T-helper 9 cell (primary cell): ENCODE measurements around the gene AMPD1.

Experiments
- DNase-seq: peaks from one replicate; pipeline ENCODE4 v3.0.0-alpha.2; 2020
- total RNA-seq, 2 donors: gene quantifications; one replicate each; lab custom pipeline; 2026; lab: John Stamatoyannopoulos, UW

Gene AMPD1
- 0 to 0.07 reads per million in 2 donors for total RNA-seq

- DNase-seq: no peak
Measured at GRCh38 chr1:114695430-114696058, at the start of gene AMPD1. Gene AMPD1 (minus strand): TSS chr1:114695546. CDS start chr1:114695471, 75 bp downstream.

- DNase-seq: no peak
Measured at GRCh38 chr1:114741963-114742746, 46.8 kb upstream of the AMPD1 start.

DNA sequence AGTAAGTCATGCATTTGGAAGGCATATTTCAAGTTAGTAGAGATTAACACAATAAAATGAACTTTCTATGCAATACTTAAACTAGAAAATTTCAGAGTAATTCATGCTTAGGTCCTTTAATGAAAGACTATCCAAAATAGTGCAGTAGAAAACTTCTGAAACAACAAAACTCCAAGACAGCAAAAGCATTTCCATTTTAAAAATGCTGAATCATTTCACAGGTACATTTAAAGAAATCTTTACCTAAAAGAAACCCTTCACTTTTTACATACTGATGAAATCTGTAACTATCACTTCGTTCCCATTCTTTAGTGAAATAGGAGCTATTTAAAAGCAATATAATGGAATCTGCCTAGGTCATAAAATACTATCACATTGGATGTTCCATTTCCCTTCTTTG, 45.0 kb upstream of the AMPD1 start:
- DNase-seq: no peak

DNA sequence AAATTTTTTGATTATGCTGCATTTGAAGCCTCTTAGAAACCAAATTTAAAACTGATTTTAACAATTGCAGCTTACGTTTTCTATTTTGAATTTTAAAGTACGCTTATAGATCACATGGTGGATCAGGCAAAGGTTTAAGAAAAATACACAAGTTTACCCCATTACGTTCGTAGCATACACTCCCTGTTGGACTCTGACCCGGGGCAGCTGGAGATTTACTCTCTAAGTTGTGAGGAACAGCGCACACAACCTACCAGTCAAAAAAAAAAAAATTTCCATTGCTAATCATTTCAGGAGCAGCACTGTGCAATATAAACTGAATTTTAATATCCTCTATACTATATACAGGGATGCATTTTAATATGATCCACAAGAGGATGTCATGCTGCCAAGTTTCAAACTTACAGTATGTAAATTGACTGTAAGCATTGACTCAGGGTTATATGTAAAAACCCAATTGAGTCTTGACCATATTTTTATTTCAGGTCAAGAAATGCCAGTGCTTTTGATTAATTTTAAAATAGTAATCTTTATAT, 42.0 kb upstream of the AMPD1 start:
- no peak for DNase-seq

DNA sequence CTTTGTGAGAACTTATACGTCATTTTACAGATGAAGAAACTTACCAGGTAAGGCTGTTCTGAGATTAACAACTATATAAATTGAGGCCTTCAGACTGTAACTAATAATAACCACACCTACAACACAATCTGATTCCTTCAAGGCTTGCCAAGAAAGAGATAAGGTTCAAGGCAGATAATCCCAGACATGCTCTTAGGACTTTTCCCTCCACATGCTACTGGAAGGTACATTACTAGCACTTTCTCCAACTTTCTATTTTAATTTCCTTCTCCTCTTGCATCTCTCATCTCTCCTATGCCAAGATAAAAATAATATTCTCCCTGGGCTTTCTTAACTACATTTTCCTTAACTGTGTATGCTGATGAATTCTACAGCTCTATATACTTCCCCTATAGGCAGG, 40.1 kb upstream of the AMPD1 start:
- DNase-seq: no peak

DNA sequence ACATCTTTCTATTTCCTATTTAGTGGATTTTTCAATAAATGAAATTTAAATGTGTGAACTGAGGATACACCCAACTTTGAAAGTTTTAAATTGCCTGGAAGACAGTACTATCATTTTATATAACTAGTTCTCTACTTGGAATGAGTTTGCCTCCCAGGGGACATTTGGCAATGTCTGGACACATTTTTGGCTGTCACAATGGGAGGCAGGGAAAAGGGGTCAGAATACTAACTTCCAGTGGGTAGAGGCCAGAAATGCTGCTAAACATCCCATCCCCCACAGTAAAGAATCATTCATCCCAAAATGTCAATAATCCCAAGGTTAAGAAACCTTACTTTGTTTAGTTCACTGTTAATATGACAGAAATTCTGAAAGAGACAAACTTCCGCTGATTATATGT, 34.4 kb upstream of the AMPD1 start:
- no peak for DNase-seq

DNA sequence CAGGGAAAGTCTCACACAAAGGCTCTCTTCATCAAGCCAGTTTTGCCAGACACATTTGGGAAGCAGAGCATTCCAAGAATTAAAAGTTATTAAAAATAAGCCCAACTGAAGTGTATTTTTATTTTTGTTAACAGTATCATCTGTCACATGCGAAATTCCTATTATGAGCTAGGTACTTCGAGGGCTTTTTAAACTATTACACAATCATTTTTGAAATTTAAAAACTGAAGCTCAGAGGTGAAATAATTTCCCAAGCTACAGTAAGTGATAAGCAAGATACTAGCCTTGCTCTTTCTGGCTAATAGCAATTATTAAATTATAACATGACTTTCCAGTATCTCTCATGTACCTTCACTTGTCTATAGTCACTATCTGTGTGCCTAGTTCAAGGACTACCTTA, 33.2 kb upstream of the AMPD1 start:
- no peak for DNase-seq

DNA sequence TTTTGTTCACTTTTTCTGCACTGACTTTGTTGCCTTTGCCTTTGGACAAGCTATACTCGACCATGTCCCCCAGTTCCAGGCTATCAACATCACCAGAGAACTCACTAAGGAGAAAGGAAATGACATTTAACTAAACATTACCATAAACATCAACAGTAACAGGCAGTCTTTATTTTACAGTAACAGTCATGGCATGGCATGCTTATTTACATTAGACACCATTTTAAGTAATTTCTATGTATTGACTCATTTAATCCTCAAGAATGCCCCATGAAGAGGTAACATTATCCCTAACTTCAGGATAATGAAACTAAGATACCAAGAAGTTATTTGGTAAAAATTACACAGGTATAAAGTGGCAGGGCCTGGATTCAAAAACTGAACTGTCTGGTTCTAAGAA, 29.9 kb upstream of the AMPD1 start:
- DNase-seq: no peak

- DNase-seq: no peak
Measured at GRCh38 chr1:114723915-114724314, 28.6 kb upstream of the AMPD1 start.

DNA sequence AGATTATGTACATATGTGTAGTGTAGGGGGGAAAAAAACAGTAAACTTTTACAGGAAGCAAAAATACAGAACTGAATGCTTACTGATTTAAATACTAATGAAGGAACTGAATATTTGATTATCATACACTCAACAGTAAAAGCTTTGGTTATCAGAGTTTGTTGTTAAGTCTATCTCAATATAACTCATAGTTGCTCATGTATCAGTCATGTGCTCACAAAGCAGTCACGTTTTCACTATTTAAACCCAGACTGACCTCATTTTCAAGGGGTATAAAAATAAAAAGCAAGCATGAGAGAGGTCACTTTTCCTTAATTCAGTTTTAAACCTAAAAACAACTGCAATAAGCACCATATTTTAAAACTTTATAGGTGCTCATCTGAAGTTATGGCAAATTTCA, 28.1 kb upstream of the AMPD1 start:
- no peak for DNase-seq

GRCh38 chr1:114720492-114720891, 25.1 kb upstream of the AMPD1 start:
- DNase-seq: no peak

- no peak for DNase-seq
Measured at GRCh38 chr1:114719424-114719787, 24.1 kb upstream of the AMPD1 start.

- no peak for DNase-seq
Measured at GRCh38 chr1:114718661-114719423, 23.5 kb upstream of the AMPD1 start.

- peak; percentile 96 for DNase-seq
Measured at GRCh38 chr1:114716304-114717170, 21.2 kb upstream of the AMPD1 start, which contains the start of gene NRAS. Gene NRAS (minus strand): TSS chr1:114716771. CDS start chr1:114716160, 611 bp downstream.

- no peak for DNase-seq
Measured at GRCh38 chr1:114715952-114716303, 20.6 kb upstream of the AMPD1 start.

- no peak for DNase-seq
Measured at GRCh38 chr1:114712977-114713376, 17.6 kb upstream of the AMPD1 start.

GRCh38 chr1:114710360-114710759, 15.0 kb upstream of the AMPD1 start:
- no peak for DNase-seq

DNA sequence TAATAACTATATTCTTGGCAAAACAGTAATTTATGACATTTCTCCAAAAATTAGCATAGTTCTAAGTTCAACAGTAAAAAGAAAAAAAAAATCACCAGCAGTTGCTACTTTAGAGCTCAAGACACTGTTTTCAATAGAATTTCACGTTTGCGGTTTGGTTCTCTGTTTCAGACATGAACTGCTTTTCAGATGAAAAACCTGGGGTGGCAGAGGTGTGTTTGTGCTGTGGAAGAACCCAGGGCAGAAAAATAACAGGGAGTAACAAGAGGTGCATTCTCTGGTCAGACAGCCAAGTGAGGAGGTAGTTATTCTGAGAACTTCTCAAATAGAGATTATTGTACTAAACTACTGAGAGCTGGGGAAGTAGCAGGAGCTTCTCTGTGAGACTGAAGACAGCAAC, 12.3 kb upstream of the AMPD1 start:
- DNase-seq: no peak

DNA sequence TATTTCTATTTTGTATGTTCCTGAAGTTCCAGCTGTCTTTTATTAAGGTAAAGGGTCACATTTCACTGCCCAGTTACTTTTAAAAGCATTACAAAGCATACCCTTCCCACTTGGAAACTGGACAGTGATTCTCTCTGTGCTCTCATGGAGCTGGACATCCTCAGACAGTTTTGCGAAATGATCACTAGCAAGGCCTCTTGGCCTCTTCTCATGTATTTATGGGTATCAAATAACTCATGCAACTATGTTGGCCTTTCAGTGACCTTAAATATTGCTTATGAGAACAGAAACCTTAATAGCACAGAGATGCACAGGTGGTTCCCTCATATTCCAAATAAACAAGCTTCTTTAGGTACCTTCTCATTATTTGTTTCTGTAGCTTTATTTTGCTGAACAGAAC, 7.9 kb upstream of the AMPD1 start:
- DNase-seq: no peak

- DNase-seq: no peak
Measured at GRCh38 chr1:114702737-114703136, 7.4 kb upstream of the AMPD1 start.

GRCh38 chr1:114701931-114702330, 6.6 kb upstream of the AMPD1 start:
- DNase-seq: no peak

GRCh38 chr1:114700036-114700600, 4.8 kb upstream of the AMPD1 start:
- DNase-seq: no peak
